Kidney (tissue), 14 donors: ENCODE results near the gene KLC1. TPM values are rescaled to one million over a fixed set of nuclear protein-coding genes. Genes with fewer than 3 reads are reported as not detected.

ENCODE experiments used
- DNase-seq, 5 donors: peaks; one replicate each; pipeline ENCODE4 v3.0.0-alpha.2; 2013 to 2020
- FAIRE-seq: peaks from 2 replicates; lab custom pipeline; 2012; peaks lifted over from hg19 to GRCh38; lab: Jason Lieb, UNC
- H3K27ac ChIP-seq, 2 donors: one replicate each; pipeline ENCODE4 v1.7.0; 2013; ENCODE audit warnings: low read depth in 2 of 2, low read length in 2 of 2, inconsistent platforms in 1 of 2
- H3K27me3 ChIP-seq: one replicate; pipeline ENCODE4 v1.7.1; 2013; ENCODE audit warnings: low read length, inconsistent platforms; ENCODE audit not compliant: control insufficient read depth, insufficient read depth
- H3K36me3 ChIP-seq, 3 donors: one replicate each; pipeline versions ENCODE4 v1.7.0 to v1.7.1; 2013; ENCODE audit warnings: low read length in 3 of 3, control low read depth in 1 of 3, inconsistent platforms in 1 of 3; ENCODE audit not compliant: insufficient read depth in 3 of 3, control insufficient read depth in 2 of 3
- H3K4me1 ChIP-seq, 3 donors: one replicate each; pipeline versions ENCODE4 v1.7.0 to v1.7.1; 2013; ENCODE audit warnings: low read length in 3 of 3, inconsistent platforms in 1 of 3, low read depth in 1 of 3; ENCODE audit not compliant: control insufficient read depth in 2 of 3, insufficient read depth in 2 of 3
- H3K4me3 ChIP-seq, 3 donors: one replicate each; pipeline versions ENCODE4 v1.7.0 to v1.8.1; 2013; ENCODE audit warnings: low read length in 3 of 3, control low read depth in 1 of 3, inconsistent platforms in 1 of 3
- H3K9ac ChIP-seq, 3 donors: one replicate each; pipeline versions ENCODE4 v1.7.0 to v1.7.1; 2013; ENCODE audit warnings: low read length in 3 of 3, control low read depth in 1 of 3, inconsistent platforms in 1 of 3
- H3K9me3 ChIP-seq, 3 donors: one replicate each; pipeline versions ENCODE4 v1.7.0 to v1.7.1; 2013; ENCODE audit warnings: low read length in 3 of 3, control low read depth in 1 of 3, inconsistent platforms in 1 of 3; ENCODE audit not compliant: control insufficient read depth in 2 of 3, insufficient read depth in 1 of 3
- intact Hi-C: fragments of 100-400 bp; cut with DNase I; formaldehyde crosslinking; loops from one replicate; pipeline ENCODE4 v1.11.1; 2022
- polyA plus RNA-seq: library from polyadenylated mRNA; stranded (reverse); fragments of 350-450 nt; fragmentation: Illumina TruSeq; extraction: RNeasy Lipid Tissue Mini Kit (QIAGEN cat#74804); gene quantifications from one replicate; pipeline ENCODE4 v1.2.3, GENCODE V29; 2014; ENCODE audit warnings: low read depth, low replicate concordance; ENCODE audit not compliant: insufficient read depth
- total RNA-seq: library from RNA; stranded (reverse); fragmentation: NEBNext Ultra II Directional; extraction: Animal tissue kit (Norgen Biotek cat#: 25700); gene quantifications from one replicate; pipeline ENCODE4 v1.2.1, GENCODE V29; 2021
- TF ChIP-seq, protein P1 (sequence below): IDR thresholded peaks from 3 replicates; pipeline ENCODE4 v1.5.1; 2012; ENCODE audit warnings: mild to moderate bottlenecking, moderate library complexity, borderline replicate concordance; ENCODE audit not compliant: insufficient read depth; ENCODE audit errors: extremely low read depth
- donor health status: control.
- donor health status: control.
- donor health status: control.
- donor health status: control.
- donor health status: control.
- donor health status: DM: yes; HTN: yes; CAD: no.
- donor health status: Normal renal cell carcinoma (clear cell type).

The KLC1 gene
- total and polyA plus RNA-seq, 2 donors from 2014 or later, result 49.8 to 152 TPM

DNA sequence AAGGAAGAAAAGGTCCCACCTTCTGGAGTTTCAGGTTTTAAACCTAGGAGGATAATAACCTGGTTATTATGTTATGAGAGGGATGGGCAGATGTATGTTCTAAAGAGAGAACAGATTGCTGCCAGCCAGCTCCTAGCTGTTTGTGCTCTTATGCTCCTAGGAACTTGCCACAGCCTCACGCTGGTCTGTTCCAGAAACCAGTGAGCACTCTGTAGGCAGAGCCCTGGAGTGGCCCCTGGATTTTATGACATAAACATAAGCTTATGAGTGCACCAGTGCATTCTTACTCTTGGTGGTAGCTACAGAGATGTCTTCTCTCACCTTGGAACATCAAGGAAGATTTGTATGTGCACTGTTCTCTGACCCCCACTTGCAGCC is 27.7 kb downstream of the KLC1 start:
- Histone ChIP-seq H3K4me3 (no peak overlapping the region), H3K36me3 (peaks cover 15 to 49% (median 35%) of the 10 kb centered on the region in 3 donors), H3K9me3 (no peaks in the 10 kb centered on the region), H3K4me1 (peaks cover 0 to 8% (median 0%) of the 10 kb centered on the region in 3 donors), H3K27ac (no peak overlapping the region), H3K9ac (no peak overlapping the region), H3K27me3 (no peaks in the 10 kb centered on the region)
- intact Hi-C loops, result no loop called here
- TF ChIP-seq, protein P1, sequence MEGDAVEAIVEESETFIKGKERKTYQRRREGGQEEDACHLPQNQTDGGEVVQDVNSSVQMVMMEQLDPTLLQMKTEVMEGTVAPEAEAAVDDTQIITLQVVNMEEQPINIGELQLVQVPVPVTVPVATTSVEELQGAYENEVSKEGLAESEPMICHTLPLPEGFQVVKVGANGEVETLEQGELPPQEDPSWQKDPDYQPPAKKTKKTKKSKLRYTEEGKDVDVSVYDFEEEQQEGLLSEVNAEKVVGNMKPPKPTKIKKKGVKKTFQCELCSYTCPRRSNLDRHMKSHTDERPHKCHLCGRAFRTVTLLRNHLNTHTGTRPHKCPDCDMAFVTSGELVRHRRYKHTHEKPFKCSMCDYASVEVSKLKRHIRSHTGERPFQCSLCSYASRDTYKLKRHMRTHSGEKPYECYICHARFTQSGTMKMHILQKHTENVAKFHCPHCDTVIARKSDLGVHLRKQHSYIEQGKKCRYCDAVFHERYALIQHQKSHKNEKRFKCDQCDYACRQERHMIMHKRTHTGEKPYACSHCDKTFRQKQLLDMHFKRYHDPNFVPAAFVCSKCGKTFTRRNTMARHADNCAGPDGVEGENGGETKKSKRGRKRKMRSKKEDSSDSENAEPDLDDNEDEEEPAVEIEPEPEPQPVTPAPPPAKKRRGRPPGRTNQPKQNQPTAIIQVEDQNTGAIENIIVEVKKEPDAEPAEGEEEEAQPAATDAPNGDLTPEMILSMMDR, result no peak
- FAIRE-seq (no peak), DNase-seq (no peak)

DNA sequence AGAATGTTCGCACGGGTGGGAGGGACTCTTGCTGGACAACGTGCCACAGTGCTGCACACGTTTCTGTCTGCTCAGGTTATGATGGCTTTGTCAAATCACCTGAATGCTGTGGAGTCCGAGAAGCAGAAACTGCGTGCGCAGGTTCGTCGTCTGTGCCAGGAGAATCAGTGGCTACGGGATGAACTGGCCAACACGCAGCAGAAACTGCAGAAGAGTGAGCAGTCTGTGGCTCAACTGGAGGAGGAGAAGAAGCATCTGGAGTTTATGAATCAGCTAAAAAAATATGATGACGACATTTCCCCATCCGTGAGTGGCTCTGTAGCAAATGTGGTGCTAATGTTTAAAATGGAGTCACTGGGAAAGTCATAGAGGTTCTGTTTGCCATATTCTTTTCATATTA is 28.5 kb downstream of the KLC1 start:
- intact Hi-C loops, result no loop called here
- DNase-seq, result no peak
- H3K9me3 ChIP-seq, result no peaks in the 10 kb centered on the region
- peaks cover 0 to 7% (median 0%) of the 10 kb centered on the region in 3 donors for H3K4me1 ChIP-seq
- TF ChIP-seq, protein P1, result no peak
- no peak overlapping the region for H3K27ac ChIP-seq
- FAIRE-seq, result no peak
- no peak overlapping the region for H3K9ac ChIP-seq
- H3K27me3 ChIP-seq, result no peaks in the 10 kb centered on the region
- peaks cover 15 to 56% (median 41%) of the 10 kb centered on the region in 3 donors for H3K36me3 ChIP-seq
- no peak overlapping the region for H3K4me3 ChIP-seq

DNA sequence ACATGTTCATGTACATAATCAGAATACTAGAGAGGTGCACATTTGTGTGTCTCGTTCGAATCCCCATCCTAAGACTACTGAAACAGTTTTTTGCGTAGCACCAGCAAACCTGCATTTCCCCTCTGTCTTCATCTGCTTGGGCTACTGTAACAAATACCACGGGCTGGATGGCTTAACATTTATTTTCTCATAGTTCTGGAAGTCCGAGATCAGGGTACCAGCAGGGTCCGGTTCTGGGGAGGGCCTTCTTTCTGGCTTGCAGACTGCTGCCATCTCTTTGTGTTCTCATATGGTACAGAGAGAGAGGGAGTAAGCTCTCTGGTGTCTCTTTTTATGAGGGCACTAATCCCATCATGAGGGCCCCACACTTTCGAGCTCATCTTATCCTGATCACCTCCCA is 30.6 kb downstream of the KLC1 start:
- Histone ChIP-seq H3K27me3 (no peaks in the 10 kb centered on the region), H3K4me3 (no peak overlapping the region), H3K4me1 (peaks cover 0 to 7% (median 0%) of the 10 kb centered on the region in 3 donors), H3K9me3 (no peaks in the 10 kb centered on the region), H3K27ac (no peak overlapping the region), H3K9ac (no peak overlapping the region), H3K36me3 (peaks cover 15 to 63% (median 41%) of the 10 kb centered on the region in 3 donors)
- intact Hi-C loops, result no loop called here
- DNase-seq, result no peak
- TF ChIP-seq, protein P1, result no peak
- FAIRE-seq, result no peak

DNA sequence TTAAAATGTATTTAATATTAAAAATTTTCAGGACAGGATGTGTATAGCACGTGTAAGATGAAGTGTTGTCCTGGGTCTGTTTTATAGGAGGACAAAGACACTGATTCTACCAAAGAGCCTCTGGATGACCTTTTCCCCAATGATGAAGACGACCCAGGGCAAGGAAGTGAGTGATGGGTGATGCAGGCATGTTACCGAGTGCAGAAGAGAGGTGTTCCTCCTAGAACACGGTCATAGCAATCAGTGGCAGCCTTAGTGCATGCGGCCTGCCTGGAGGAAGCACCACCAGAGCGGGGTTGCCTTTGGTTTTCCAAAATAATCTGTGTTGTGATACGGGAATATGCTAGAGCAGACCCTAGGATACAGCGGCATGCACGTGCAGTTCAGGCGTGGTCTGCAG is 33.0 kb downstream of the KLC1 start:
- H3K36me3 ChIP-seq, result peaks cover 9 to 43% (median 32%) of the 10 kb centered on the region in 3 donors
- no peak for FAIRE-seq

More for the DNA sequence above, 33.0 kb downstream of the KLC1 start:
- Histone ChIP-seq H3K4me1 (peaks cover 0 to 4% (median 0%) of the 10 kb centered on the region in 3 donors), H3K4me3 (no peak overlapping the region), H3K9me3 (no peaks in the 10 kb centered on the region), H3K27ac (no peak overlapping the region), H3K27me3 (no peaks in the 10 kb centered on the region), H3K9ac (no peak overlapping the region)
- no peak for DNase-seq
- intact Hi-C loops, result no loop called here
- TF ChIP-seq, protein P1, result no peak
